ENCODE measurements around the gene JCHAIN. TPM values are rescaled to one million over a fixed set of nuclear protein-coding genes. Genes with fewer than 3 reads are reported as not detected.

The JCHAIN gene
- total RNA-seq, 1 experiment from 2014 or later = 77.5 TPM

DNA sequence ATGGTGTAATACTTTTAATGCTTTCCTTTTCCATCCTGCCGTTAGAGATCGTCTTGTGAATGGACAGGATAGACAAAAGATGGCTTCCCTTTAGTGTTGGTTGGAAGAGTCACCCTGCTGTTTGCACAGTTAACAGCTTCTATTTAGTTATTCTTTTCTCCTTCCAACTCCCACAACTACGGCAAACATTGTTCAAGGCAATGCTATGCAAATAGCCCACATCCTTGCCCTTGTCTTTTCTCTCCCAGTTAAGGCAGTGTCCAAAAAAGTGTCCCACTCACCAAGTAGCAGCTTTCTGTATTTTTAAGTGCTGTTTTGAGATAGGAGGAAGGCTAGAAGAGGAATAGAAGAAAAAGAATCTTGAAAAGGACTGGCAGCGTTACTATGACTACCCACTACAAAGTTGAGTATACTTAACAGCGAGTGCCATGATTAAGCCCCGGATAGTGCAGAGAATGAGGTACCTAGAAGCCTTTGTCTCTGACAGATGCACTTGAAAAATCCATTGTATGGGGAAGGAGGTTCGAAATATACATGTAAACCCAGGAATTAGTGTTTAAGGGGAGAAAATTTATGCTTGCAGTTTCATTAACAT, 43.4 kb upstream of the JCHAIN start:
- Histone ChIP-seq H4K20me1 (ENCODE audit: insufficient read depth, low read depth, low read length) (no peaks in the 10 kb centered on the region), H3K27ac (ENCODE audit: low read length) (no peak overlapping the region), H2AFZ (ENCODE audit: low read length) (no peak overlapping the region), H3K9me3 (ENCODE audit: low read length) (no peaks in the 10 kb centered on the region), H3K27me3 (ENCODE audit: low read length) (no peaks in the 10 kb centered on the region), H3K4me1 (ENCODE audit: low read length) (peaks cover 34% of the 10 kb centered on the region), H3K9ac (ENCODE audit: low read length) (no peak overlapping the region), H3K9me2 (replicated peaks; ENCODE audit: insufficient read depth, low read length) (no peaks in the 10 kb centered on the region), H3K36me3 (ENCODE audit: insufficient read depth, low read length) (no peaks in the 10 kb centered on the region), H3K4me3 (ENCODE audit: low read length) (no peak overlapping the region), H3K79me2 (ENCODE audit: low read length) (peaks cover 4% of the 10 kb centered on the region), H3K4me2 (ENCODE audit: low read depth, low read length, poor library complexity, severe bottlenecking) (no peak overlapping the region)
- no peak for DNase-seq

DNA sequence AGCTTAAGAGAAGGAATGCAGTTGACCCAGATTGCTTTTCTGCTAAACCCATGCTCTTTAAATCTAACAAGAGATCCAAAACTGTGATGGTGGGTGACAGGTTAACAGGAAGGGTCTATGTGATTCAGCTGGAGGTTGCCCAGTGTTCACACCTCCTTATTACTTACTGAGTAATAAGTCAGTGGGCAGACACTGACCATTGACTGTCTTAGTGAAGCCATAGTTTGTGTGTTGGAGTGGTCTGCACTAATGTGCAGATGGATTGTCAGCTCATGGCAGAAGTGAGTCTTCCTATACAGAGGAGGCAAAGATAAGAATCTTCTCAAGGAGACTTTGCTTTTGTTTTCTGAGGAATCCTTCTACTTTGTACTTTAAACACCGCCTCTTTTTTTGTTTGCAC, 40.2 kb upstream of the JCHAIN start:
- H3K4me1 ChIP-seq (ENCODE audit: low read length) = peaks cover 30% of the 10 kb centered on the region
- H3K27ac ChIP-seq (ENCODE audit: low read length) = no peak overlapping the region
- H3K4me3 ChIP-seq (ENCODE audit: low read length) = peak overlapping the region; percentile 84
- no peaks in the 10 kb centered on the region for H3K27me3 ChIP-seq (ENCODE audit: low read length)
- H3K79me2 ChIP-seq (ENCODE audit: low read length) = 0 out of 2 replicates have a peak, but pooled peaks cover 3% of the 10 kb centered on the region
- DNase-seq = no peak
- peak overlapping the region; percentile 74 for H3K4me2 ChIP-seq (ENCODE audit: low read depth, low read length, poor library complexity, severe bottlenecking)
- H4K20me1 ChIP-seq (ENCODE audit: insufficient read depth, low read depth, low read length) = no peaks in the 10 kb centered on the region
- H3K36me3 ChIP-seq (ENCODE audit: insufficient read depth, low read length) = no peaks in the 10 kb centered on the region
- no peaks in the 10 kb centered on the region for H3K9me3 ChIP-seq (ENCODE audit: low read length)
- peak overlapping the region; percentile 80; the same call in 1 of the 2 replicates for H3K9ac ChIP-seq (ENCODE audit: low read length)
- H3K9me2 ChIP-seq (replicated peaks; ENCODE audit: insufficient read depth, low read length) = no peaks in the 10 kb centered on the region
- H2AFZ ChIP-seq (ENCODE audit: low read length) = no peak overlapping the region

DNA sequence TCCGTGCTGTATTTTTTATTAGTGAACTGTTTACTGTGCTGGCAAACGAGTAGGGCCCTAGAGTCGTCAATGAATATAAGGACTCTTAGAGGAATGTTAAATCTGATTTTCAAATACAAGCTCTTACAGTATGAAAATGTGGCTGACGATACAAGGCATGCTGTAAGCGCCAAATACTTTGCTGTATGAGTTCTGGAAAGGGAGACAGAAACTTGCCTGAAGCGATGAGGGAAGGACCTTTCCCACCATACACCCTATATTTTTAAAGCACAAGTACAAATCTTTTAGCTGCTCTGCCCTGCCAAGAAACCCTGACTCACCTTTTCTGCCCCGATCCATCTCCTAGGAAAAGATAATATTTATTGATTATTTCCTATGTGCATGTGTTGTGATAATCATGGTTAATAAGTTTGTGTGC, 39.7 kb upstream of the JCHAIN start:
- Histone ChIP-seq H3K27ac (ENCODE audit: low read length) (no peak overlapping the region), H3K36me3 (ENCODE audit: insufficient read depth, low read length) (no peaks in the 10 kb centered on the region), H3K79me2 (ENCODE audit: low read length) (0 out of 2 replicates have a peak, but pooled peaks cover 3% of the 10 kb centered on the region), H2AFZ (ENCODE audit: low read length) (peak overlapping the region; percentile 95), H3K4me2 (ENCODE audit: low read depth, low read length, poor library complexity, severe bottlenecking) (peak overlapping the region; percentile 74), H3K9me2 (replicated peaks; ENCODE audit: insufficient read depth, low read length) (no peaks in the 10 kb centered on the region), H3K4me1 (ENCODE audit: low read length) (peaks cover 34% of the 10 kb centered on the region), H3K9me3 (ENCODE audit: low read length) (no peaks in the 10 kb centered on the region), H4K20me1 (ENCODE audit: insufficient read depth, low read depth, low read length) (no peaks in the 10 kb centered on the region), H3K9ac (ENCODE audit: low read length) (peak overlapping the region; percentile 80), H3K27me3 (ENCODE audit: low read length) (no peaks in the 10 kb centered on the region), H3K4me3 (ENCODE audit: low read length) (peak overlapping the region; percentile 84)
- DNase-seq = no peak

DNA sequence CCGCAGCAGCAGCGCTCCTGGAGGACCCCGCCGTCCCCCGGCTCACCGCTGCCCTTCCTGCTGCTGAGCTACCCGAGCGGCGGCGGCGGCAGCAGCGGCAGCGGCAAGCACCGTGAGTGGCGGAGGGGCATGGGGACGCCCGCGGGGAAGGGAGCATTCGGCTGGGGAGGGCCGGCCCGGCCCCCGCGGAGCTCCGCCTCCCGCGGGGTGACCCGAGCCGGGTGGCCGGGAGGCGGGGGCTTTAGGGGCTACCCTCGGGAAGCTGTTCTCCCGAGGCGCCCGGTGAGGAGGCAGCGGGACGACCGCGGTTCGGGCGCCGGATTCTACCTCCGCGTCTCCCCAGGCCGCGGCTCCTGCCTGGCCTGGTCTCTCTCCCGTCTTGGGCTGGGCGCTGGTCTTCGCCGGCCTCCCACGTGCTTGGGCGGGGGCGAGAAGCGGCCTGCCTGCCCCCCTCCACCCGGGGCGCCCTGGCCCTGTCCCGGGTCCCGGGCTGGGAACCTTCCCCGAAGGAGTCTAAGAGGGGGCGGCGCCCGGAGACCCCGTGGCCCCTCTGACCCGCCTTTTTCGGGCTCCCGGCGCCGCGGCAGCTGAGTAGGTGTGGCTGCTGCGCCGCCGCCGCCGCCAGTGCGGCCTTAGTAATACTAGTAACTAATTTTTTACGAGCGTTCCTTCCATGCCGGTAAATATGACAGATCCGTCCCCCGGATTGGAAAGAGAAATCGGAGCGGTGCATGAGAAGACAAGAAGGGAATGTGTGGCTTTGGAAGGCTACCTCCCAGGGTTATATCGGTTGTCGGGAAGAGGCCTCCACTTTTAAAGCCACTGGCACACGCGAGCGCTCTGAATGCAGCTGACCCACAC, 39.1 kb upstream of the JCHAIN start:
- Histone ChIP-seq H3K27ac (ENCODE audit: low read length) (no peak overlapping the region), H2AFZ (ENCODE audit: low read length) (peak overlapping the region; percentile 95), H3K4me3 (ENCODE audit: low read length) (peak overlapping the region; percentile 84), H3K4me2 (ENCODE audit: low read depth, low read length, poor library complexity, severe bottlenecking) (peak overlapping the region; percentile 74), H3K9ac (ENCODE audit: low read length) (peak overlapping the region; percentile 80), H3K27me3 (ENCODE audit: low read length) (no peaks in the 10 kb centered on the region), H3K79me2 (ENCODE audit: low read length) (0 out of 2 replicates have a peak, but pooled peaks cover 3% of the 10 kb centered on the region), H3K9me3 (ENCODE audit: low read length) (no peaks in the 10 kb centered on the region), H3K4me1 (ENCODE audit: low read length) (peaks cover 34% of the 10 kb centered on the region), H3K36me3 (ENCODE audit: insufficient read depth, low read length) (no peaks in the 10 kb centered on the region), H3K9me2 (replicated peaks; ENCODE audit: insufficient read depth, low read length) (no peaks in the 10 kb centered on the region), H4K20me1 (ENCODE audit: insufficient read depth, low read depth, low read length) (no peaks in the 10 kb centered on the region)
- peak; percentile 77 for DNase-seq

DNA sequence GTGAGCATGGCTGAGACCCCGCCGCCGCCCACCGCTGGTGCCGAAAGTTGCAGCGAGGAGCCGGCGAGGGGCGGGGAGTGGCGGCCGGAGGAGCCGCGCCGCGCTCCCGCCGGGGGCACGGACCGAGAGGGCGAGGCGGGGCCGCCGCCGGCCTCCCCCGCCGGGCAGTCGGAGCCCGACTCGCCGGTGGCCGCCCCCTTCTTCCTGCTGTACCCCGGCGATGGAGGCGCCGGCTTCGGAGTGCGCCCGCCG, 38.5 kb upstream of the JCHAIN start:
- H4K20me1 ChIP-seq (ENCODE audit: insufficient read depth, low read depth, low read length) = no peaks in the 10 kb centered on the region
- no peaks in the 10 kb centered on the region for H3K27me3 ChIP-seq (ENCODE audit: low read length)
- H3K4me1 ChIP-seq (ENCODE audit: low read length) = peaks cover 34% of the 10 kb centered on the region
- H3K79me2 ChIP-seq (ENCODE audit: low read length) = 0 out of 2 replicates have a peak, but pooled peaks cover 3% of the 10 kb centered on the region
- H3K4me2 ChIP-seq (ENCODE audit: low read depth, low read length, poor library complexity, severe bottlenecking) = peak overlapping the region; percentile 74
- H3K9ac ChIP-seq (ENCODE audit: low read length) = peak overlapping the region; percentile 80
- no peaks in the 10 kb centered on the region for H3K9me2 ChIP-seq (replicated peaks; ENCODE audit: insufficient read depth, low read length)
- H3K27ac ChIP-seq (ENCODE audit: low read length) = peak overlapping the region; percentile 81
- no peaks in the 10 kb centered on the region for H3K36me3 ChIP-seq (ENCODE audit: insufficient read depth, low read length)
- peak overlapping the region; percentile 84 for H3K4me3 ChIP-seq (ENCODE audit: low read length)
- peak overlapping the region; percentile 95 for H2AFZ ChIP-seq (ENCODE audit: low read length)
- H3K9me3 ChIP-seq (ENCODE audit: low read length) = no peaks in the 10 kb centered on the region
- no peak for DNase-seq

DNA sequence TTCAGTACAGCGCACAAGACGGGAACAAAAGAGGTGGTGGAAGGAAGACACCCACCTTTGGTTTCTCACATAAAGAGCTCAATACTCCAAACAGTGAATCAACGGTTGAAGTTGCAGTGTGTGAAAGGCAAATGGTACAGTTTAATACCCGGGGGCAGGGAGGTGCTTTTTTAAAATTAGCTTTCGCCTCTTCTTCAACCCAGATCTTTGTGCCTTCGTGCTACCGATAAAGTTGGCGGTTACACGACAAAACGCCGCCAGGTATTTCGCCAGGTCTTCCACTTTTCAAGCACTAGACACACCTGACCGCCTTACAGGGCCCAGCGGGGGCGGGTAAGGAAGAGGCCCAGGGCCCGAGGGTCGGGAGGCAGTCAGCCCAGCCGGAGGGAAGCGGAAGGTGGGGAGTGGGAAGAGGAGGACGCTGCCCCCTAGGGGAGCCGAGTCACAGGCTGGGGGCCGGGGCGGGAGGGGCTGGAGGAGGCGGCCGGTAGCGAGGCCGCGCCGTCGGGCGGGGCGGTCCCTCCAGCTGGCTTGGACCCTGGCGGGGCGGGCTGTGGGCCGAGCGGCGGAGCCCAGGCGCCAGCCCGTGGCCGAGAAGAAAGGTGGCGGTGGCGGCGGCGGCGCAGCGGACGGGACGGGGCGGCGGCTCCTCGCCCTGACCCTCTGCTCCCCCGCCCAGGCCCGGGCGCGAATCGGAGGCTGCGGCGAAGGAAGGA, 38.1 kb upstream of the JCHAIN start:
- peaks cover 34% of the 10 kb centered on the region for H3K4me1 ChIP-seq (ENCODE audit: low read length)
- peak; percentile 77 for DNase-seq
- H4K20me1 ChIP-seq (ENCODE audit: insufficient read depth, low read depth, low read length) = no peaks in the 10 kb centered on the region
- no peaks in the 10 kb centered on the region for H3K27me3 ChIP-seq (ENCODE audit: low read length)
- peak overlapping the region; percentile 80 for H3K9ac ChIP-seq (ENCODE audit: low read length)
- peak overlapping the region; percentile 64; the same call in 1 of the 2 replicates for H2AFZ ChIP-seq (ENCODE audit: low read length)
- H3K4me2 ChIP-seq (ENCODE audit: low read depth, low read length, poor library complexity, severe bottlenecking) = peak overlapping the region; percentile 74
- H3K9me2 ChIP-seq (replicated peaks; ENCODE audit: insufficient read depth, low read length) = no peaks in the 10 kb centered on the region
- H3K27ac ChIP-seq (ENCODE audit: low read length) = peak overlapping the region; percentile 81
- H3K36me3 ChIP-seq (ENCODE audit: insufficient read depth, low read length) = no peaks in the 10 kb centered on the region
- peak overlapping the region; percentile 84 for H3K4me3 ChIP-seq (ENCODE audit: low read length)
- 0 out of 2 replicates have a peak, but pooled peaks cover 3% of the 10 kb centered on the region for H3K79me2 ChIP-seq (ENCODE audit: low read length)
- no peaks in the 10 kb centered on the region for H3K9me3 ChIP-seq (ENCODE audit: low read length)

DNA sequence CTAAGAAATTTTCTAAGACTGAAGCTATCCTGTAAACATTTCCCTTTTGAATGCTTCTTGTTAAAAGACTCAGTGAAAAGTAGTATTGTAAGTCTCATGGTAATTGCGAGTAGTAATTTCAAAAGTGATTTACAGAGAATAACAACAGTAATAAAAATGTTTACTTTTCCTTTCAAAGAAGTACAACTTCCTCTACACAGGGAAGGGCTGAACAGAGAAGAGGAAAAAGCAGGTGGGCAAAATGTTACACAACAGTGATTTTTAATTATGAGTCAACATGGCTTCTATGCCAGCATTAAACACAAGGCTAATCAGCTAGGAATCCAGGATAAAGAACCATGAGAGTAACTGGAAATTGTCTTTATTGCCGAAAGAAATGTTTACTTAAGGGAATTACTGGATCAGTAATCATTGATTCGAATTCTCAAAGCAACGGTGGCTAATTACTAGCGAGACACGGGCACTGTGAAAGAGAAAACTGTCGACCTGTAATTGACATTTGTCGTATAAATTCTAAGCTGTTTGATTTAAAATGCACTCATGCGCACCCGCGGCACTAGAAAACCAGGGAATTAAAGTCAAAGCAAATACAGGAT, 37.4 kb upstream of the JCHAIN start:
- no peak for DNase-seq
- H3K27ac ChIP-seq (ENCODE audit: low read length) = peak overlapping the region; percentile 81
- H3K4me2 ChIP-seq (ENCODE audit: low read depth, low read length, poor library complexity, severe bottlenecking) = peak overlapping the region; percentile 74
- H3K4me1 ChIP-seq (ENCODE audit: low read length) = peaks cover 34% of the 10 kb centered on the region
- peak overlapping the region; percentile 84 for H3K4me3 ChIP-seq (ENCODE audit: low read length)
- H3K9me2 ChIP-seq (replicated peaks; ENCODE audit: insufficient read depth, low read length) = no peaks in the 10 kb centered on the region
- H3K79me2 ChIP-seq (ENCODE audit: low read length) = 0 out of 2 replicates have a peak, but pooled peaks cover 3% of the 10 kb centered on the region
- H3K9ac ChIP-seq (ENCODE audit: low read length) = peak overlapping the region; percentile 80
- no peaks in the 10 kb centered on the region for H4K20me1 ChIP-seq (ENCODE audit: insufficient read depth, low read depth, low read length)
- H2AFZ ChIP-seq (ENCODE audit: low read length) = peak overlapping the region; percentile 64; the same call in 1 of the 2 replicates
- H3K36me3 ChIP-seq (ENCODE audit: insufficient read depth, low read length) = no peaks in the 10 kb centered on the region
- no peaks in the 10 kb centered on the region for H3K9me3 ChIP-seq (ENCODE audit: low read length)
- no peaks in the 10 kb centered on the region for H3K27me3 ChIP-seq (ENCODE audit: low read length)

Measured in Karpas-422 (cell line).